Caco-2 (cell line): ENCODE results near the gene ARX. TPM values are rescaled to one million over a fixed set of nuclear protein-coding genes. Genes with fewer than 3 reads are reported as not detected.

Experiments
- BruUV-seq: library from RNA; stranded (reverse); fragments of 400-500 nt; replicated peaks from 2 replicates; lab custom pipeline; 2021; lab: Mats Ljungman, UMichigan
- CTCF ChIA-PET: fragments of 300-600 bp; sonication (Branson Sonifier 250); formaldehyde crosslinking; loops from one replicate; lab custom pipeline; 2022; ENCODE audit warnings: antibody characterized with exemption; lab: Charles Lee
- POLR2A ChIA-PET: fragments of 300-600 bp; sonication (Branson Sonifier 250); formaldehyde crosslinking; loops from one replicate; lab custom pipeline; 2022; ENCODE audit warnings: antibody characterized with exemption; lab: Charles Lee
- DNase-seq, 2 experiments: peaks; one replicate each; pipeline versions ENCODE4 v3.0.0 to v3.0.0-alpha.2; 2020 to 2022
- H3K27me3 ChIP-seq: replicated peaks from 2 replicates; pipeline ENCODE4 v1.6.0; 2011; ENCODE audit warnings: low read length; ENCODE audit not compliant: control insufficient read depth, insufficient read depth
- H3K36me3 ChIP-seq: 2 replicates; pipeline ENCODE4 v1.5.1; 2011; ENCODE audit warnings: low read length; ENCODE audit not compliant: control insufficient read depth, insufficient read depth
- H3K4me1 ChIP-seq: fragments of 250-450 bp; sonication (Bioruptor Pico); 2 replicates; pipeline ENCODE4 v1.5.1; 2020; ENCODE audit warnings: mild to moderate bottlenecking
- H3K4me3 ChIP-seq: 2 replicates; pipeline ENCODE4 v1.5.1; 2011; ENCODE audit warnings: low read depth, mild to moderate bottlenecking, control low read depth, low read length
- H3K9me3 ChIP-seq: fragments of 250-450 bp; sonication (Bioruptor Pico); 2 replicates; pipeline ENCODE4 v1.5.1; 2020; ENCODE audit warnings: mild to moderate bottlenecking, moderate library complexity
- H3K27ac Mint-ChIP-seq: one replicate; pipeline ENCODE4 v1.8.0; 2022; ENCODE audit warnings: mixed read lengths; ENCODE audit not compliant: unreplicated experiment
- H3K27me3 Mint-ChIP-seq: one replicate; pipeline ENCODE4 v1.8.0; 2022; ENCODE audit warnings: mixed read lengths; ENCODE audit not compliant: insufficient read depth, unreplicated experiment
- H3K36me3 Mint-ChIP-seq: one replicate; pipeline ENCODE4 v1.8.0; 2022; ENCODE audit warnings: mild to moderate bottlenecking, mixed read lengths; ENCODE audit not compliant: insufficient read depth, unreplicated experiment
- H3K4me1 Mint-ChIP-seq: one replicate; pipeline ENCODE4 v1.8.0; 2022; ENCODE audit warnings: low read depth, mixed read lengths; ENCODE audit not compliant: unreplicated experiment
- H3K4me3 Mint-ChIP-seq: one replicate; pipeline ENCODE4 v1.8.0; 2022; ENCODE audit warnings: mild to moderate bottlenecking, moderate library complexity, mixed read lengths; ENCODE audit not compliant: unreplicated experiment
- H3K9me3 Mint-ChIP-seq: one replicate; pipeline ENCODE4 v1.8.0; 2022; ENCODE audit warnings: mixed read lengths; ENCODE audit not compliant: unreplicated experiment
- intact Hi-C: fragments of 100-400 bp; cut with micrococcal nuclease; formaldehyde crosslinking; loops from one replicate; pipeline ENCODE4 v1.10.0; 2022; ENCODE audit not compliant: unreplicated experiment
- total RNA-seq: library from RNA; stranded (reverse); gene quantifications from 2 replicates; pipeline ENCODE4 v1.2.3, GENCODE V29; 2022
- TF ChIP-seq, protein P1 (sequence below), 2 experiments: fragments of 200-600 bp in 1 of 2; IDR thresholded peaks; 1 replicate in 1 of 2; 2 replicates in 1 of 2; pipeline versions ENCODE4 v1.5.1 to v1.8.0; 2011 to 2022; ENCODE audit warnings: antibody characterized with exemption in 1 of 2, control low read depth in 1 of 2, inconsistent platforms in 1 of 2, low read depth in 1 of 2, low read length in 1 of 2, mild to moderate bottlenecking in 1 of 2, moderate library complexity in 1 of 2; ENCODE audit not compliant: insufficient read depth in 1 of 2, severe bottlenecking in 1 of 2, unreplicated experiment in 1 of 2

ARX gene
- total RNA-seq, 1 experiment from 2014 or later: 0.52 TPM

GRCh38 chrX:24983931-24984330 is 31.8 kb downstream of the ARX start:
- POLR2A ChIA-PET: no interaction called here

GRCh38 chrX:24982306-24982965 is 33.3 kb downstream of the ARX start:
- ChIA-PET CTCF (no interaction called here), POLR2A (no interaction called here)
- no peaks in the 10 kb centered on the region for H3K9me3 Mint-ChIP-seq
- TF ChIP-seq, protein P1, sequence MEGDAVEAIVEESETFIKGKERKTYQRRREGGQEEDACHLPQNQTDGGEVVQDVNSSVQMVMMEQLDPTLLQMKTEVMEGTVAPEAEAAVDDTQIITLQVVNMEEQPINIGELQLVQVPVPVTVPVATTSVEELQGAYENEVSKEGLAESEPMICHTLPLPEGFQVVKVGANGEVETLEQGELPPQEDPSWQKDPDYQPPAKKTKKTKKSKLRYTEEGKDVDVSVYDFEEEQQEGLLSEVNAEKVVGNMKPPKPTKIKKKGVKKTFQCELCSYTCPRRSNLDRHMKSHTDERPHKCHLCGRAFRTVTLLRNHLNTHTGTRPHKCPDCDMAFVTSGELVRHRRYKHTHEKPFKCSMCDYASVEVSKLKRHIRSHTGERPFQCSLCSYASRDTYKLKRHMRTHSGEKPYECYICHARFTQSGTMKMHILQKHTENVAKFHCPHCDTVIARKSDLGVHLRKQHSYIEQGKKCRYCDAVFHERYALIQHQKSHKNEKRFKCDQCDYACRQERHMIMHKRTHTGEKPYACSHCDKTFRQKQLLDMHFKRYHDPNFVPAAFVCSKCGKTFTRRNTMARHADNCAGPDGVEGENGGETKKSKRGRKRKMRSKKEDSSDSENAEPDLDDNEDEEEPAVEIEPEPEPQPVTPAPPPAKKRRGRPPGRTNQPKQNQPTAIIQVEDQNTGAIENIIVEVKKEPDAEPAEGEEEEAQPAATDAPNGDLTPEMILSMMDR (IDR thresholded peaks at IDR 0.05; ENCODE audit: insufficient read depth in 1 of 2, low read depth in 1 of 2, low read length in 1 of 2, severe bottlenecking in 1 of 2, unreplicated experiment in 1 of 2): no peak
- H3K9me3 ChIP-seq: no peaks in the 10 kb centered on the region
- no peaks in the 10 kb centered on the region for H3K27me3 Mint-ChIP-seq
- no TSS peak for BruUV-seq
- no peak overlapping the region for H3K4me3 ChIP-seq
- H3K36me3 ChIP-seq: no peaks in the 10 kb centered on the region
- intact Hi-C loops: no loop called here
- H3K4me1 Mint-ChIP-seq: no peaks in the 10 kb centered on the region
- H3K4me3 Mint-ChIP-seq: no peak overlapping the region
- H3K27me3 ChIP-seq: no peaks in the 10 kb centered on the region
- H3K4me1 ChIP-seq: no peaks in the 10 kb centered on the region
- H3K27ac Mint-ChIP-seq: no peak overlapping the region
- H3K36me3 Mint-ChIP-seq: no peaks in the 10 kb centered on the region
- DNase-seq: no peak

More at GRCh38 chrX:24983931-24984330, 31.8 kb downstream of the ARX start:
- H3K27me3 Mint-ChIP-seq: no peaks in the 10 kb centered on the region
- no peaks in the 10 kb centered on the region for H3K9me3 ChIP-seq
- CTCF ChIA-PET: no interaction called here
- no peak overlapping the region for H3K27ac Mint-ChIP-seq
- no peak overlapping the region for H3K4me3 Mint-ChIP-seq
- H3K4me3 ChIP-seq: no peak overlapping the region
- no TSS peak for BruUV-seq
- no peak for DNase-seq
- H3K9me3 Mint-ChIP-seq: no peaks in the 10 kb centered on the region
- H3K4me1 ChIP-seq: no peaks in the 10 kb centered on the region
- TF ChIP-seq, protein P1 (IDR thresholded peaks at IDR 0.05; ENCODE audit: insufficient read depth in 1 of 2, low read depth in 1 of 2, low read length in 1 of 2, severe bottlenecking in 1 of 2, unreplicated experiment in 1 of 2): no peak
- peaks cover 5% of the 10 kb centered on the region for H3K36me3 Mint-ChIP-seq
- H3K27me3 ChIP-seq: no peaks in the 10 kb centered on the region
- H3K4me1 Mint-ChIP-seq: no peaks in the 10 kb centered on the region
- intact Hi-C loops: no loop called here
- no peaks in the 10 kb centered on the region for H3K36me3 ChIP-seq

DNA sequence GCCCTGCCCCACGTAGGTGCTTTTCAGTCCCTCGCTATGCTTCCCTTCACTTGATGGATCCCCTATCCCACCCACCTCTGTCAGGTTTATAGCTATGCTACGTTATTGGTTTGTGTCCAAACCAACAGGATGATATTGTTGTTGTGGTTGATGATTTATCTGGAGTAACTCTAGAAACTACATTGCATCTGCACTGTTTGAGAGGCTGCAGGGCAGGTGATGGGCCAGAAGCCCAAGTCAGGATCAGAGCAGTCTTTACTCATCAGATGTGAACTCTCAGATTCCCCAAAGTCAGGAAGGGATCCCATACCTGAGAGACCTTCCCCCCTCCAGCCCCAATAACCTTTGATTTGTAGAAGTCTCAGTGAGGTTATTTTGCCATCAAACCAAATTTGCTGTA is 34.7 kb downstream of the ARX start:
- no peak overlapping the region for H3K4me3 Mint-ChIP-seq
- Histone ChIP-seq H3K4me1 (no peaks in the 10 kb centered on the region), H3K36me3 (no peaks in the 10 kb centered on the region), H3K27me3 (no peaks in the 10 kb centered on the region), H3K9me3 (no peaks in the 10 kb centered on the region), H3K4me3 (no peak overlapping the region)
- no peaks in the 10 kb centered on the region for H3K36me3 Mint-ChIP-seq
- no peaks in the 10 kb centered on the region for H3K9me3 Mint-ChIP-seq
- TF ChIP-seq, protein P1 (IDR thresholded peaks at IDR 0.05; ENCODE audit: insufficient read depth in 1 of 2, low read depth in 1 of 2, low read length in 1 of 2, severe bottlenecking in 1 of 2, unreplicated experiment in 1 of 2): no peak
- no peaks in the 10 kb centered on the region for H3K27me3 Mint-ChIP-seq
- intact Hi-C loops: no loop called here
- CTCF ChIA-PET: no interaction called here
- H3K27ac Mint-ChIP-seq: no peak overlapping the region
- no peak for DNase-seq
- POLR2A ChIA-PET: no interaction called here
- BruUV-seq: no TSS peak
- no peaks in the 10 kb centered on the region for H3K4me1 Mint-ChIP-seq
